ENCODE data around the gene BAX.

- TF ChIP-seq CTCF (IDR thresholded peaks at IDR 0.05) (no peak), POLR2A (IDR thresholded peaks at IDR 0.05) (no peak)
Observed at GRCh38 chr19:48940902-48941301, 13.8 kb upstream of the BAX start.

Data from body of pancreas (tissue), 4 donors.